ENCODE measurements around the gene CD47.

CD47 gene

DNA sequence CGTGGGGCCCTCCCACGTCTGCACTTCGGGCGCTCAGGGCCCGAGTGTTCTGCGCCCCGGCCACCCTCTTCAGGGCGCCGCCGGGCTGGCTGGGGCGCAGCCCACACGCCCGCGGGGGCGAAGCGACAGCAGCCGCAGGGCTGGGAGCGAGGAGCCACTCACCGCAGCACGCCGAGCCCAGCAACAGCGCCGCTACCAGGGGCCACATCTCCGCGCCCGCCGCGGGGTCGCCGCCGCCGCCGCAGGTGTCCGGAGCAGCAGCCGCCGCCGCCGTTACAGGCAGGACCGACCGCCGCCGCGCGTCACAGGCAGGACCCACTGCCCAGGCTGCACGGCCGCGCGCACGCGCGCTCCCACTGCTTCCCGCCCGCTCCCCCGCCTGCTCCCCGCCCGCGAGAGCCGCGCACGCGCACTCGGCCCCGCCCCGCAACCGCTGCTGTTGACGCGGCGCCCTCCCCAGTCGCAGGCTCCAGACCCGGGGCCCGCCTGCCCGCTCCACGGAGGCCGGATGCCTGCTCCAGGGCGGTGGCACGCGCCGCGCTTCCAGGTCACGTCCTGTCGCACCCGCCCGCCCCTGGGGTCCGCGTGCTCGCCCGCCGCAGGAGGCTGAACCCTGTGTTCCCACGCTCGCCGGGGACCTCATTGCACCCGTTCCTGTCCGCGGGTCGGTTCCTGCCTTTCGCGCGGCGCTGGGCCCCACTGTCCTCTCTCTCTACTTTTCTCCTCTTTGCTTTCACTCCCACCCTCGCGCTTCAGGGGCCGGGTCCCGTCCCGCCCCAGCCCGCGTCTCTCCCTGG is at the start of gene CD47:
TSS of gene CD47 (minus strand) at position 331 of the 797 bp plus-strand sequence. CDS start at position 208, 123 bp downstream.
- DNase-seq (ENCODE audit: insufficient read length, low spot score) (peak; percentile 81), FAIRE-seq (peak; percentile 78)

- DNase-seq (ENCODE audit: insufficient read length, low spot score) = no peak
- no peak for FAIRE-seq
Measured at GRCh38 chr3:108137460-108137814, 46.6 kb upstream of the CD47 start.

DNA sequence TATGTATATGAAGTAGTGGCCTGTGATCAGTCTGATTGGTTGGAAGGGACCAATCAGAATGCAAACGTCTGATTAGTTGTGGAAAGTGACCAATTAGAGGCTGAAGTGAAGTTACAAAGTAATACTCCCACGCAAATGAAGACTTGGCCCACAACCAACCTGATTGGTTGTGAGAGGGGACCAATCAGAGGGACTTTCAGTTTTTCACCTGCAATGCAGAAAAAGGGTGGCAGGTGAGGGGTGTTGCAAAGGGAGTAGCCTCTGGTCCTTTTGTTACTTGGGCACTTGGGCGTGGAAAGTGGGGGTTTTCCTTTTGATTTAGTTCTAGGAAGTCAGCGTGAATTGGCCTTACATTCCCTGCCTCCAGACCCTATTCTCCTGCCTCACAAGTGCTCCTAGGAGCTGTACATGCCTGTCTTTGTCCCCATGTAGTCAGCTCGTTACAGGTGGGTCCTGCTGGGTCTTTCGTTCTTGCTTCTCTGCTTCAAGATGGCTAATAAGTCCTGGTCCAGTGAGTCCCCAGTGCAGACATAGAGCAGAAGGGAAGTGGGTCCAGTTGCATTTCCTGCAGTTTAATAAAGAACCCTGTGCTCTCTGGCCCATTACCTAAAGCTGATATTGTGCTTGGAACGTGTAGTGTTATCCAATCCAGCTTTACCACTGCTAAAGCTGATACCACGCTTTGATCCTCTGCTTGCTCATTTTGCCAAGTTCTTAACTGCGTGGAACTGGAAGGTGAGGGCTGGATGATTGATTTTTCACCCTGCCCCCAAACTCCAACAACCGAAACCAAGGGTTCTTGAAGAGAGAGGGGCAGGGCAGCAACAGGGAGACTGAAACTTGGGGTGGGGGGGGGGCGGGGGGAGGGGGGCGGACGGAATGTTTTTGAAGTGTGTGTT is 46.0 kb upstream of the CD47 start:
- FAIRE-seq (peak; percentile 11), DNase-seq (ENCODE audit: insufficient read length, low spot score) (no peak)

- no peak for FAIRE-seq
- DNase-seq (ENCODE audit: insufficient read length, low spot score) = no peak
Measured at GRCh38 chr3:108134555-108134880, 43.7 kb upstream of the CD47 start.

DNA sequence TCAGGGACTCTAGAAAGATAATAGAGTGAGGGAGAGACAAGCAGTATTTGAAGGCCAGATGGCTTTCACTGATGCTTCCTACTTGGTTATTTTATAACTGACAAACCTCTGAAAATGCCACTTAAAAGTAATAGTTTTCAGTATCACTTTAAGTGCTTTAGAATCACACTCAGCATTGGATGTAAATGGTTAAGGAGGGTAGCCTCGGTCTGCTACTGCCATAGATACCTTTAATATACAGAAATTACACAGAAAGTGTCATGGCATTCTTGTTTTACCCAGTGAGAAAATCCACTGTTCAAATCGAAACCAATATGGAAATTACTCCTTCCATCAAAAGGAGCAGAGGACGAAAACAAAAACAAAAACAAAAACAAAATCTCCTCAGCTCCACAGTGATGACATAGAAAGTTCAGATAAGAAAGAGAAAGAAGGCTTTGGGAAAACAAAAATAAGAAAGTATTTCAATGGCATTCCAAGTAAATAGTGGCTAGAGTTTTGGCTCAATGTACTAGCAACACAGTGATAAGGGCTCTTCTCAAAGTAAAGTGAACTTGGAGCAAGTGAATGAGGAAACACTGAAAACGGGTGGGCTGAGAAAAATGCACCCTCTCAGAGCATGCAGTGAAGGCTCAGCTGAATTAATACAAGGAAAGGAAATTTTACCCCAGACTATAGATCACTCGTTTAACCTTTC is 43.2 kb upstream of the CD47 start:
- DNase-seq (ENCODE audit: insufficient read length, low spot score) = no peak
- FAIRE-seq = peak; percentile 88

DNA sequence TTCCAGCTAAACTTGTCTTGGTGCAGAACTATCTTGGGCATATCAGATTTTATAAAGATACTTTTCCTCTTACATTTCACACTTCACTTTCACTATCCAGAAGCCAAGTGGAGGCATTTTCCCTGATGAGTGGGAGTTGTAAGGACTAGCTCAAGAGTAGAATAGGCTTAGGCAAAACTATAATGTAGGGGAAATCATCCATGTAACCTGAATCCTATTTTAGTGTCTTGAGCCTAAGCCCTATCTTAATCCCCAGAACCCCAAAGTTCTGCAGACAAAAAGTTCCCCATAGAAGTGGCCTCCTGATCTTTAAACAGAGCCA is 42.2 kb upstream of the CD47 start:
- FAIRE-seq = no peak

GRCh38 chr3:108131475-108132134 is 40.8 kb upstream of the CD47 start:
- DNase-seq (ENCODE audit: insufficient read length, low spot score) = no peak
- FAIRE-seq = peak; percentile 54

More for the DNA sequence above, 42.2 kb upstream of the CD47 start:
- no peak for DNase-seq (ENCODE audit: insufficient read length, low spot score)

GRCh38 chr3:108130701-108131474 is 40.1 kb upstream of the CD47 start:
- FAIRE-seq = peak; percentile 54
- DNase-seq (ENCODE audit: insufficient read length, low spot score) = no peak

DNA sequence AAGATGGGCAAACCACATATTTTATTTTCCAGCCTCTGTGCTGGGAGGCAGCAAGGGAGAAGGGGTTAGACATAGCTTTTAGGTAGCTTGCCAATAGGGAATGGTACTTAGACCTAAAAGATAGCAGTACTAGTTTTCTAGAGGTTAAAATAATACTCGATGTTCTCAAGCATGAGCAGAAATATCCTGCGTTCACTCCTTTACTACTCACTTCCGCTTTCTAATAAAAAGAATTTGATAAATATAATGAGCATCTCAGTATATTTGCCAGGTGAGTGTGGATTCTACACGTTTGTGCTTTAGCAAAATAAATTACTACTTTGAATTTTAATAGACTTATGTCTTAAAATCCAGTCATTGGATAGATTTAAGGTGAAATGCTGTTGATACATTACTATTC is 39.4 kb upstream of the CD47 start:
- FAIRE-seq = no peak
- no peak for DNase-seq (ENCODE audit: insufficient read length, low spot score)

- DNase-seq (ENCODE audit: insufficient read length, low spot score) (no peak), FAIRE-seq (peak; percentile 91)
Measured at GRCh38 chr3:108127301-108127988, 36.6 kb upstream of the CD47 start.

DNA sequence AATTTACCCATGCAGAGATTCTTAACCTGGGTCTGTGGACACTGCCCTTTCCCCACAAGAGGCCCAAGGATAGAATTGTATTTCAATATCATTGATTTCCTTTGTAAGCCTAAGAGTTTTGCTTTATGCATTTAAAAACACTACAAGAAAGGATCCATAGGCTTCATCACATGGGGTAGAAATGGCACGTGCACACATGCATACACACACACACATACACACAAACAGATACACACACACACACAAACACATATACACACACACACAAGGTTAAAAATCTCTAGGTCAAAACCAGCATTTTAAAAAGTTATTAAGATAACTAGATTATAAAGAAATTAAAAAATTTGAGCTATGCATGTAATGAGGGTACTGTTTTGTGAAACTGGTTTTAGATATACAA is 35.5 kb upstream of the CD47 start:
- DNase-seq (ENCODE audit: insufficient read length, low spot score) (no peak), FAIRE-seq (peak; percentile 14)

DNA sequence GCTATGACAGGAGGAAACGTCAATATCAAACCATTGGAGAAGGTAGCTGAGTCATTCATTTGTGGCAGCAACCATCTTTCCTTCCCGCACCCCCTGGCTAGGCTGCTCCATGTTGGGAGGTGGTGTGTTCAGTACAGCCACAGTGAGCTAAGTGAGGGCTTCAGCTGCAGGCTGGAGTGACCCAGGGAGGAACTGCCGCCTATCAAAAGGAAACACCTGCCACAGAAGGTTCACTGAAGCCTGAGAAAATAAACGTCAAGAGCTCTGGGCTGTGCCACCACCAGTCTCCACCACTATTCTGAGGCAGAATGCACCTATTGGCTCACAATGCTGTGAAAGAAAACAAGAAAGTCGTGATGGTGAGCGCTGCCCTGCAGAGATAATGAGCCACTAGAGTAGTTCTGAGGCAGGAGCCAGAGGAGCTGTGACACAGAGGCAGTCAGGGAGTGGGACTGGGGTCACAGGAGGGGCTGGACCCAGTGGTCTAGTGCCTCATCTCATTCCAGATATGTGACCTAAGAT is 34.8 kb upstream of the CD47 start:
- no peak for DNase-seq (ENCODE audit: insufficient read length, low spot score)
- FAIRE-seq = peak; percentile 97

GRCh38 chr3:108125153-108125543 is 34.3 kb upstream of the CD47 start:
- no peak for DNase-seq (ENCODE audit: insufficient read length, low spot score)
- FAIRE-seq = no peak

DNA sequence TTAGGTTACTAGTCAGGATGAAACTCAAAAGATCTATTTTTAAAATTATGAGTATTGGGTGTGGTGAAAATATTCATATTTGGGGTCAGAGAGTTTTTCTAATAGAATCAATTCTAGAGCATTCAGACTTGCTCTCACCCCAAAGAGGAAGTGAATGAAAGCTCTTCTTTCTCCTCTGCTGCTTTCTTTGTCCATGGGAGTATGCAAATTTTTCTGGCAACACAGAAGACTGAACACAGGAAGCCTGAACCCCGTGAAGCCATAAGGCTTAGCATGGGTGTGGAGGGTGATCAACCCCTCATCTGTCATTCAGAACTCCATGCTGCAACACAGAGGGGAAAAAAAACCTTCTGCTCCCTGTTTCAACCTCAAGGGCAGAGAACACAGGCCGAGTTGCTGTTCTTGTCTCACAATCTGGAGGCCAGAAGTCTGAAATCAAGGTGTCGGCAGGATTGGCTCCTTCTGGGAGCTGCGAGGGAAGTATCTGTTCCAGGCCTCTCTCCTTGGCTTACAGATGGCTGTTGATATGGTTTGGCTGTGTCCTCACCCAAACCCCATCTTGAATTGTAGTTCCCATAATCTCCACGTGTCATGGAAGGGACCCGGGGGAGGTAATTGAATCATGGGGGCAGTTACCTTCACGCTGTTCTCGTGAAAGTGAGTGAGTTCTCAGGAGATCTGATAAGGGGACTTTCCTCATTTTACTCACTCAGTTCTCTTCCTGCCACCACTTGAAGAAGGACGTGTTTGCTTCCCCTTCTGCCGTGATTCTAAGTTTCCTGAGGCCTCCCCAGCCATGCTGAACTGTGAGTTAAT is 33.7 kb upstream of the CD47 start:
- DNase-seq (ENCODE audit: insufficient read length, low spot score) (peak; percentile 48), FAIRE-seq (peak; percentile 97)

- FAIRE-seq = no peak
- DNase-seq (ENCODE audit: insufficient read length, low spot score) = no peak
Measured at GRCh38 chr3:108123326-108123725, 32.5 kb upstream of the CD47 start.

GRCh38 chr3:108122276-108122675 is 31.4 kb upstream of the CD47 start:
- no peak for DNase-seq (ENCODE audit: insufficient read length, low spot score)
- no peak for FAIRE-seq

GRCh38 chr3:108119398-108120104 is 28.7 kb upstream of the CD47 start:
- no peak for FAIRE-seq
- DNase-seq (ENCODE audit: insufficient read length, low spot score) = no peak
